HepG2 (cell line): ENCODE results near the gene RSPH4A. TPM values are rescaled to one million over a fixed set of nuclear protein-coding genes. Genes with fewer than 3 reads are reported as not detected.
A peak's percentile ranks its signal among the peaks of the same experiment; 100 is the strongest.

Experiments used
- ARNT2 ChIP-seq: sonication (generic); formaldehyde crosslinking; IDR thresholded peaks from 2 replicates; pipeline ENCODE4 v1.8.0; 2022; ENCODE audit warnings: mild to moderate bottlenecking, low read depth, missing genetic modification reagents, moderate library complexity
- DR1 ChIP-seq: sonication (generic); formaldehyde crosslinking; IDR thresholded peaks from 2 replicates; pipeline ENCODE4 v1.8.0; 2021; ENCODE audit warnings: mild to moderate bottlenecking, missing genetic modification reagents, inconsistent platforms
- HNF4A ChIP-seq: sonication (generic); formaldehyde crosslinking; IDR thresholded peaks from 2 replicates; pipeline ENCODE4 v1.4.0; 2020; ENCODE audit warnings: missing genetic modification reagents
- ISX ChIP-seq: sonication (generic); formaldehyde crosslinking; conservative IDR thresholded peaks from 2 replicates; pipeline ENCODE4 v1.5.0; 2020; ENCODE audit warnings: missing genetic modification reagents
- NFYB ChIP-seq: sonication (generic); formaldehyde crosslinking; IDR thresholded peaks from 2 replicates; pipeline ENCODE4 v1.4.0; 2020; ENCODE audit warnings: missing genetic modification reagents
- RAD51 ChIP-seq: fragments of 450-650 bp; IDR thresholded peaks from 2 replicates; pipeline ENCODE4 v1.6.1; 2016; ENCODE audit warnings: borderline replicate concordance
- RFX1 ChIP-seq: fragments of 450-650 bp; IDR thresholded peaks from 2 replicates; pipeline ENCODE4 v1.6.1; 2017
- ZNF382 ChIP-seq: sonication (generic); formaldehyde crosslinking; IDR thresholded peaks from 2 replicates; pipeline ENCODE4 v1.5.0; 2020; ENCODE audit warnings: missing genetic modification reagents, mild to moderate bottlenecking, borderline replicate concordance
- ZNF660 ChIP-seq: sonication (generic); formaldehyde crosslinking; IDR thresholded peaks from 2 replicates; pipeline ENCODE4 v1.5.1; 2020; ENCODE audit warnings: mild to moderate bottlenecking, low read depth, missing genetic modification reagents, borderline replicate concordance
- ZNF772 ChIP-seq: sonication (generic); formaldehyde crosslinking; IDR thresholded peaks from 2 replicates; pipeline ENCODE4 v1.5.0; 2020; ENCODE audit warnings: mild to moderate bottlenecking, missing genetic modification reagents
- ZNF777 ChIP-seq: sonication (generic); formaldehyde crosslinking; IDR thresholded peaks from 2 replicates; pipeline ENCODE4 v1.4.0; 2020; ENCODE audit warnings: missing genetic modification reagents
- ZNF790 ChIP-seq: sonication (generic); formaldehyde crosslinking; IDR thresholded peaks from 2 replicates; pipeline ENCODE4 v1.8.0; 2022; ENCODE audit warnings: missing genetic modification reagents, mild to moderate bottlenecking, borderline replicate concordance
- polyA plus RNA-seq, 8 experiments: library from polyadenylated mRNA; depleted of rRNA in 3 of 8; stranded (reverse) in 7 of 8; unstranded in 1 of 8; fragments of >200 nt; fragmentation: Illumina TruSeq in 4 of 8; extraction: Trizol in 4 of 8; gene quantifications; 2 replicates each; pipeline versions ENCODE4 v1.2.1 to v1.2.3, GENCODE V29; 2011 to 2016; ENCODE audit warnings: low read depth in 4 of 8, missing spikeins in 1 of 8, mixed read lengths in 1 of 8; ENCODE audit not compliant: insufficient read depth in 1 of 8
- total RNA-seq, 5 experiments: library from RNA; depleted of rRNA; stranded (reverse); fragments of >200 nt; fragmentation: Illumina TruSeq; extraction: Trizol; gene quantifications; 2 replicates each; pipeline ENCODE4 v1.2.3, GENCODE V29; 2016; ENCODE audit warnings: low read depth in 1 of 5
- TF ChIP-seq, protein P1 (sequence below): sonication (generic); formaldehyde crosslinking; IDR thresholded peaks from 2 replicates; pipeline ENCODE4 v1.4.0; 2020; ENCODE audit warnings: mild to moderate bottlenecking, missing genetic modification reagents, borderline replicate concordance
- TF ChIP-seq, protein P2 (sequence below): sonication (generic); formaldehyde crosslinking; IDR thresholded peaks from 2 replicates; pipeline ENCODE4 v1.4.0; 2020; ENCODE audit warnings: low read depth, mild to moderate bottlenecking, missing genetic modification reagents
- TF ChIP-seq, protein P3 (sequence below): IDR thresholded peaks from 2 replicates; pipeline ENCODE4 v1.4.0; 2020; ENCODE audit warnings: mild to moderate bottlenecking, missing genetic modification reagents
- TF ChIP-seq, protein P4 (sequence below): sonication (generic); formaldehyde crosslinking; IDR thresholded peaks from 2 replicates; pipeline ENCODE4 v1.8.0; 2022; ENCODE audit warnings: missing genetic modification reagents, mild to moderate bottlenecking, inconsistent platforms, borderline replicate concordance

The RSPH4A gene
- total and polyA plus RNA-seq, 2 of the 13 experiments (the other 11 are each of a cell fraction or from before 2014, with no cell fraction given): 0.24 to 0.40 TPM

DNA sequence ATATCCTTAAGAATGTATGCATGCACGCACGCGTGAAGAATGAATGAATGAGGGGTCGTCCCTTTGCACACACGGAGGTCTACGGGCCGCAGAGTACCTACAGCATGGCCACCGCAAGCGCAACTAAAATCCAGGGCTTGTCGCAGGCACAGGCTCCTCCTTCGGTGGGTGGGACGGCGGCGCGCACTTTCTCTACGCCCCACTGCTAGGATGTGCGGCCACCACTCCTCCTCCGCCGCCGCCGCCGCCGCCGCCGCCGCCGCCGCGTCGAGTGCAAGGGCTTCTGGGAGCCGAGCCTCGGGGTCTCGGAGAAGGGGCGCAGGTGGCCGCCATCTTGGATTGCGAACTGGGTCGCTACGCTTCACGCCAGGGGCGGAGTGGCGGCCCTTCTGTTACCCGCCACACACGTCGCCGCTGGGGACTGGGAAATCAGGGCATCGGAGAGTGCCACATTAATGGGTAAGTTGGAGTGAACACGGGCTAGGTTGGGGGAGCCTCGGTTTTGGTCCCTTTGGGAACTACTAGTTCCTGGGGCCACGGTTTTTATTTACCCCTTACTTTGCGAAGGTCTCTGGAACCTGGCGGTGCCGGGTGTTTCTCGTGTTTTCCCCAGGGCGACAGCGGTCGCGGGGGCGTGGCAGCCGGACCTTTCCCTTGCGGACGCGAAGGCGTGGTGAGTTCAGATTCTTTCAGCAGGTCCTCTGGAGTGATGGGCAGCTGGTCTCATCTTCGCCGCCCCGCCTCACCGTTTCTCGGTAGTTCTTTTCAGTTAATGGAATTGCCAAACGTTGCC lies 64.8 kb downstream of the RSPH4A start, which contains the start of gene KPNA5 (continued):
- TF ChIP-seq, protein P1, sequence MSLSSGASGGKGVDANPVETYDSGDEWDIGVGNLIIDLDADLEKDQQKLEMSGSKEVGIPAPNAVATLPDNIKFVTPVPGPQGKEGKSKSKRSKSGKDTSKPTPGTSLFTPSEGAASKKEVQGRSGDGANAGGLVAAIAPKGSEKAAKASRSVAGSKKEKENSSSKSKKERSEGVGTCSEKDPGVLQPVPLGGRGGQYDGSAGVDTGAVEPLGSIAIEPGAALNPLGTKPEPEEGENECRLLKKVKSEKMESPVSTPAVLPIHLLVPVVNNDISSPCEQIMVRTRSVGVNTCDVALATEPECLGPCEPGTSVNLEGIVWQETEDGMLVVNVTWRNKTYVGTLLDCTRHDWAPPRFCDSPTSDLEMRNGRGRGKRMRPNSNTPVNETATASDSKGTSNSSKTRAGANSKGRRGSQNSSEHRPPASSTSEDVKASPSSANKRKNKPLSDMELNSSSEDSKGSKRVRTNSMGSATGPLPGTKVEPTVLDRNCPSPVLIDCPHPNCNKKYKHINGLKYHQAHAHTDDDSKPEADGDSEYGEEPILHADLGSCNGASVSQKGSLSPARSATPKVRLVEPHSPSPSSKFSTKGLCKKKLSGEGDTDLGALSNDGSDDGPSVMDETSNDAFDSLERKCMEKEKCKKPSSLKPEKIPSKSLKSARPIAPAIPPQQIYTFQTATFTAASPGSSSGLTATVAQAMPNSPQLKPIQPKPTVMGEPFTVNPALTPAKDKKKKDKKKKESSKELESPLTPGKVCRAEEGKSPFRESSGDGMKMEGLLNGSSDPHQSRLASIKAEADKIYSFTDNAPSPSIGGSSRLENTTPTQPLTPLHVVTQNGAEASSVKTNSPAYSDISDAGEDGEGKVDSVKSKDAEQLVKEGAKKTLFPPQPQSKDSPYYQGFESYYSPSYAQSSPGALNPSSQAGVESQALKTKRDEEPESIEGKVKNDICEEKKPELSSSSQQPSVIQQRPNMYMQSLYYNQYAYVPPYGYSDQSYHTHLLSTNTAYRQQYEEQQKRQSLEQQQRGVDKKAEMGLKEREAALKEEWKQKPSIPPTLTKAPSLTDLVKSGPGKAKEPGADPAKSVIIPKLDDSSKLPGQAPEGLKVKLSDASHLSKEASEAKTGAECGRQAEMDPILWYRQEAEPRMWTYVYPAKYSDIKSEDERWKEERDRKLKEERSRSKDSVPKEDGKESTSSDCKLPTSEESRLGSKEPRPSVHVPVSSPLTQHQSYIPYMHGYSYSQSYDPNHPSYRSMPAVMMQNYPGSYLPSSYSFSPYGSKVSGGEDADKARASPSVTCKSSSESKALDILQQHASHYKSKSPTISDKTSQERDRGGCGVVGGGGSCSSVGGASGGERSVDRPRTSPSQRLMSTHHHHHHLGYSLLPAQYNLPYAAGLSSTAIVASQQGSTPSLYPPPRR: peak; percentile 58
- TF ChIP-seq RFX1: no peak
- TF ChIP-seq NFYB (CRISPR knock-in tag): peak; percentile 35
- TF ChIP-seq RAD51: no peak
- TF ChIP-seq ZNF790: peak; percentile 95; the same call in 1 of the 2 replicates
- TF ChIP-seq, protein P2, sequence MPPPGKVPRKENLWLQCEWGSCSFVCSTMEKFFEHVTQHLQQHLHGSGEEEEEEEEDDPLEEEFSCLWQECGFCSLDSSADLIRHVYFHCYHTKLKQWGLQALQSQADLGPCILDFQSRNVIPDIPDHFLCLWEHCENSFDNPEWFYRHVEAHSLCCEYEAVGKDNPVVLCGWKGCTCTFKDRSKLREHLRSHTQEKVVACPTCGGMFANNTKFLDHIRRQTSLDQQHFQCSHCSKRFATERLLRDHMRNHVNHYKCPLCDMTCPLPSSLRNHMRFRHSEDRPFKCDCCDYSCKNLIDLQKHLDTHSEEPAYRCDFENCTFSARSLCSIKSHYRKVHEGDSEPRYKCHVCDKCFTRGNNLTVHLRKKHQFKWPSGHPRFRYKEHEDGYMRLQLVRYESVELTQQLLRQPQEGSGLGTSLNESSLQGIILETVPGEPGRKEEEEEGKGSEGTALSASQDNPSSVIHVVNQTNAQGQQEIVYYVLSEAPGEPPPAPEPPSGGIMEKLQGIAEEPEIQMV (CRISPR knock-in tag): peak; percentile 86; the same call in 1 of the 2 replicates
- TF ChIP-seq ISX (CRISPR knock-in tag): peak; percentile 32; the same call in 1 of the 2 replicates
- TF ChIP-seq ZNF660: no peak
- peak; percentile 76 for TF ChIP-seq DR1 (CRISPR knock-in tag)
- TF ChIP-seq ZNF772 (CRISPR knock-in tag): peak; percentile 98
- TF ChIP-seq, protein P3, sequence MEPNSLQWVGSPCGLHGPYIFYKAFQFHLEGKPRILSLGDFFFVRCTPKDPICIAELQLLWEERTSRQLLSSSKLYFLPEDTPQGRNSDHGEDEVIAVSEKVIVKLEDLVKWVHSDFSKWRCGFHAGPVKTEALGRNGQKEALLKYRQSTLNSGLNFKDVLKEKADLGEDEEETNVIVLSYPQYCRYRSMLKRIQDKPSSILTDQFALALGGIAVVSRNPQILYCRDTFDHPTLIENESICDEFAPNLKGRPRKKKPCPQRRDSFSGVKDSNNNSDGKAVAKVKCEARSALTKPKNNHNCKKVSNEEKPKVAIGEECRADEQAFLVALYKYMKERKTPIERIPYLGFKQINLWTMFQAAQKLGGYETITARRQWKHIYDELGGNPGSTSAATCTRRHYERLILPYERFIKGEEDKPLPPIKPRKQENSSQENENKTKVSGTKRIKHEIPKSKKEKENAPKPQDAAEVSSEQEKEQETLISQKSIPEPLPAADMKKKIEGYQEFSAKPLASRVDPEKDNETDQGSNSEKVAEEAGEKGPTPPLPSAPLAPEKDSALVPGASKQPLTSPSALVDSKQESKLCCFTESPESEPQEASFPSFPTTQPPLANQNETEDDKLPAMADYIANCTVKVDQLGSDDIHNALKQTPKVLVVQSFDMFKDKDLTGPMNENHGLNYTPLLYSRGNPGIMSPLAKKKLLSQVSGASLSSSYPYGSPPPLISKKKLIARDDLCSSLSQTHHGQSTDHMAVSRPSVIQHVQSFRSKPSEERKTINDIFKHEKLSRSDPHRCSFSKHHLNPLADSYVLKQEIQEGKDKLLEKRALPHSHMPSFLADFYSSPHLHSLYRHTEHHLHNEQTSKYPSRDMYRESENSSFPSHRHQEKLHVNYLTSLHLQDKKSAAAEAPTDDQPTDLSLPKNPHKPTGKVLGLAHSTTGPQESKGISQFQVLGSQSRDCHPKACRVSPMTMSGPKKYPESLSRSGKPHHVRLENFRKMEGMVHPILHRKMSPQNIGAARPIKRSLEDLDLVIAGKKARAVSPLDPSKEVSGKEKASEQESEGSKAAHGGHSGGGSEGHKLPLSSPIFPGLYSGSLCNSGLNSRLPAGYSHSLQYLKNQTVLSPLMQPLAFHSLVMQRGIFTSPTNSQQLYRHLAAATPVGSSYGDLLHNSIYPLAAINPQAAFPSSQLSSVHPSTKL (CRISPR knock-in tag): peak; percentile 75
- TF ChIP-seq ZNF382 (CRISPR knock-in tag): no peak
- TF ChIP-seq ARNT2 (CRISPR knock-in tag): peak; percentile 81
- TF ChIP-seq, protein P4, sequence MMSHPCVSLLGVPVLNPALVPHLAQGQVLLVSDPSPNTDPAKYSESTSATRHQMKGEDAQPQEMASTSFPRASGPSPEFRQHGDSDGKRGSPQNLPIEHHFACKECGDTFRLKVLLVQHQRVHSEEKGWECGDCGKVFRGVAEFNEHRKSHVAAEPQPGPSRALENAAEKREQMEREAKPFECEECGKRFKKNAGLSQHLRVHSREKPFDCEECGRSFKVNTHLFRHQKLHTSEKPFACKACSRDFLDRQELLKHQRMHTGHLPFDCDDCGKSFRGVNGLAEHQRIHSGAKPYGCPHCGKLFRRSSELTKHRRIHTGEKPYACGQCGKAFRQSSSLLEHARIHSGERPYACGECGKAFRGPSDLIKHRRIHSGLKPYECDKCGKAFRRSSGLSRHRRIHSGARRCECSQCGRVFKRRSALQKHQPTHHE (CRISPR knock-in tag): peak; percentile 75; the same call in 1 of the 2 replicates
- peak; percentile 38 for TF ChIP-seq HNF4A (CRISPR knock-in tag)
- no peak for TF ChIP-seq ZNF777
